ENCODE measurements around the gene ANKS1A.

GRCh38 chr6:35091346-35092083, 202.5 kb downstream of the ANKS1A start:
- TF ChIP-seq, protein P1, sequence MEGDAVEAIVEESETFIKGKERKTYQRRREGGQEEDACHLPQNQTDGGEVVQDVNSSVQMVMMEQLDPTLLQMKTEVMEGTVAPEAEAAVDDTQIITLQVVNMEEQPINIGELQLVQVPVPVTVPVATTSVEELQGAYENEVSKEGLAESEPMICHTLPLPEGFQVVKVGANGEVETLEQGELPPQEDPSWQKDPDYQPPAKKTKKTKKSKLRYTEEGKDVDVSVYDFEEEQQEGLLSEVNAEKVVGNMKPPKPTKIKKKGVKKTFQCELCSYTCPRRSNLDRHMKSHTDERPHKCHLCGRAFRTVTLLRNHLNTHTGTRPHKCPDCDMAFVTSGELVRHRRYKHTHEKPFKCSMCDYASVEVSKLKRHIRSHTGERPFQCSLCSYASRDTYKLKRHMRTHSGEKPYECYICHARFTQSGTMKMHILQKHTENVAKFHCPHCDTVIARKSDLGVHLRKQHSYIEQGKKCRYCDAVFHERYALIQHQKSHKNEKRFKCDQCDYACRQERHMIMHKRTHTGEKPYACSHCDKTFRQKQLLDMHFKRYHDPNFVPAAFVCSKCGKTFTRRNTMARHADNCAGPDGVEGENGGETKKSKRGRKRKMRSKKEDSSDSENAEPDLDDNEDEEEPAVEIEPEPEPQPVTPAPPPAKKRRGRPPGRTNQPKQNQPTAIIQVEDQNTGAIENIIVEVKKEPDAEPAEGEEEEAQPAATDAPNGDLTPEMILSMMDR (IDR thresholded peaks at IDR 0.05; ENCODE audit: poor library complexity), result no peak
- no peak for TF ChIP-seq EZH2 (IDR thresholded peaks at IDR 0.05; ENCODE audit: borderline replicate concordance)

Measured in hepatocyte (in vitro differentiated cells).